ENCODE measurements around the gene GALNT14. TPM values are rescaled to one million over a fixed set of nuclear protein-coding genes. Genes with fewer than 3 reads are reported as not detected.

Gene GALNT14
- total and polyA plus RNA-seq, 4 experiments from 2014 or later: 0.32 TPM; not detected in 3

DNA sequence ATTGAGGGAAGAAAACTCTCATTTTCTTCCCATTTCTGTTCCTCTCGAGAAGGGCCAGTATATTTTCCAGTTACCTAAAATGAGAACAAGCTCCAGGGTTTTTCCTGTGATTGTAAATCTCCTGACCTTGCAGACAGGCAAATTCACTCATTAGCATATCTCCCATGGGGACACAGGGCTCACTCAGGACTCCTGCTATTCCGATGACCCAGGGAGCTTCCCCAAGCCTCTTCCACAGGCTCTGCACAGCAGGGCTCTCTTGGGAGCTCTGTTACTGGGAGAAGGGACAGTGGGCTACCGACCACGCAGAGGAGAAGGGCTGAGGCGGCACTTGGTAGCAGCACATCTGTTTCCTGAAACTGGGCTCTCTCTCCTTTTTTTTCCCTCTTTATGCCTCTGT lies 195.8 kb downstream of the GALNT14 start:
- no peak for DNase-seq
- Histone ChIP-seq H3K27me3 (ENCODE audit: insufficient read depth, low read length) (no peaks in the 10 kb centered on the region), H3K36me3 (ENCODE audit: insufficient read depth, low read length) (no peaks in the 10 kb centered on the region), H3K27ac (ENCODE audit: low read depth, low read length) (no peak overlapping the region), H3K4me3 (ENCODE audit: low read length in 2 of 2) (no peak overlapping the region), H3K4me1 (ENCODE audit: insufficient read depth, low read length) (no peaks in the 10 kb centered on the region), H3K9me3 (ENCODE audit: control insufficient read depth in 1 of 2, low read length in 2 of 2) (no peaks in the 10 kb centered on the region)
- POLR2A ChIA-PET (ENCODE audit: partially characterized antibody): no interaction called here
- no peaks in the 10 kb centered on the region for H3K4me1 Mint-ChIP-seq
- peaks cover 3 to 14% of the 10 kb centered on the region in 2 donors for H3K27me3 Mint-ChIP-seq
- intact Hi-C loops (cut with micrococcal nuclease): no loop called here
- no peak overlapping the region for H3K27ac Mint-ChIP-seq
- H3K4me3 Mint-ChIP-seq: no peak overlapping the region
- no peaks in the 10 kb centered on the region for H3K36me3 Mint-ChIP-seq
- CTCF ChIA-PET (ENCODE audit: partially characterized antibody): no interaction called here
- H3K9me3 Mint-ChIP-seq: peaks cover 0 to 4% (median 0%) of the 10 kb centered on the region in 8 donors

DNA sequence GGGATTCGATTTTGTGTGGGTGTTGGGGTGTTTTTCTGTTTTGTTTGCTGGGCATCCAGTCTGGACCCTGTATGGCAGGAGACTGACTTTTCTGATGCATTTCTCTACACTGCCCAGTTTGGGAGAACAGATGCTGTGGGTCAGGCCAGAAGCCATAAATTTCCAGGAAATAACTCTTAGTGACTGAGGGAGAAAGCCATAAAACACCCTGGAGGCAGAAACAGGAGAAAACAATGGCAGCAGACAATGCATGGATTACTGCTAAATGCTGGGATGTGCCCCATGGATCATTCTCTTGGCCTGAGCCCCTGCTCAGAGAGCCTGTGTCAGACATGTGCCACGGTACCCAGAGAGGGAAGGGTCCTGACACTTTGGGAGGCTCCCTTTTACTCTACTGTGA lies 197.4 kb downstream of the GALNT14 start:
- Mint-ChIP-seq H3K4me3 (no peak overlapping the region), H3K27ac (no peak overlapping the region), H3K36me3 (no peaks in the 10 kb centered on the region)

DNA sequence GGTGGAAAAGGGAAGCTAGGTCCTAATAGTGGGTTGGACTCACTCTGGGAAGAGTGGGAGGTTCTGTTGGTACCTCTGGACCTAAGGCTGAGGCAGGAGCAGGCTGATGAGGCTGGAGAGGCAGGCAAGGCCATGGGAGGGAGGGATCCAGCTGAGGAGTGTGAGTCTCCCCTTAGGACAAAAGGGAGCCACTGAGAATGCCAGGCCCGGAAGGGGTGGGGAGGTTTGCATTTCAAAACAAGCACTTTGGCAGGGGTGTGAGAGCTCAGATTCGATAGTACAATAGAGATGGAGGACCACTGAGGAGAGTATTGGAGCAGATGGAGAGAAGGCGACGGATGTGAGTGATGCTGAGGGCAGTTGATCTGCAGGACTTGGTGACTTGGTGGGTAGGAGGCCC lies 198.9 kb downstream of the GALNT14 start:
- H3K4me3 ChIP-seq (ENCODE audit: low read length in 2 of 2): no peak overlapping the region
- DNase-seq: no peak
- no peak overlapping the region for H3K27ac ChIP-seq (ENCODE audit: low read depth, low read length)
- Mint-ChIP-seq H3K4me1 (no peaks in the 10 kb centered on the region), H3K27ac (no peak overlapping the region), H3K36me3 (no peaks in the 10 kb centered on the region), H3K4me3 (no peak overlapping the region), H3K9me3 (peaks cover 0 to 2% (median 0%) of the 10 kb centered on the region in 8 donors), H3K27me3 (peaks cover 2 to 14% of the 10 kb centered on the region in 2 donors)
- ChIA-PET POLR2A (ENCODE audit: partially characterized antibody) (no interaction called here), CTCF (ENCODE audit: partially characterized antibody) (no interaction called here)
- intact Hi-C loops (cut with micrococcal nuclease): no loop called here
- H3K9me3 ChIP-seq (ENCODE audit: control insufficient read depth in 1 of 2, low read length in 2 of 2): no peaks in the 10 kb centered on the region
- no peaks in the 10 kb centered on the region for H3K36me3 ChIP-seq (ENCODE audit: insufficient read depth, low read length)
- H3K4me1 ChIP-seq (ENCODE audit: insufficient read depth, low read length): no peaks in the 10 kb centered on the region
- no peaks in the 10 kb centered on the region for H3K27me3 ChIP-seq (ENCODE audit: insufficient read depth, low read length)

More for the DNA sequence above, 197.4 kb downstream of the GALNT14 start:
- no peaks in the 10 kb centered on the region for H3K9me3 ChIP-seq (ENCODE audit: control insufficient read depth in 1 of 2, low read length in 2 of 2)
- CTCF ChIA-PET (ENCODE audit: partially characterized antibody): no interaction called here
- intact Hi-C loops (cut with micrococcal nuclease): no loop called here
- H3K4me1 ChIP-seq (ENCODE audit: insufficient read depth, low read length): no peaks in the 10 kb centered on the region
- H3K9me3 Mint-ChIP-seq: peaks cover 0 to 2% (median 0%) of the 10 kb centered on the region in 8 donors
- H3K27ac ChIP-seq (ENCODE audit: low read depth, low read length): no peak overlapping the region
- no peaks in the 10 kb centered on the region for H3K27me3 ChIP-seq (ENCODE audit: insufficient read depth, low read length)
- DNase-seq: no peak
- POLR2A ChIA-PET (ENCODE audit: partially characterized antibody): no interaction called here
- no peak overlapping the region for H3K4me3 ChIP-seq (ENCODE audit: low read length in 2 of 2)
- no peaks in the 10 kb centered on the region for H3K36me3 ChIP-seq (ENCODE audit: insufficient read depth, low read length)
- no peaks in the 10 kb centered on the region for H3K4me1 Mint-ChIP-seq
- H3K27me3 Mint-ChIP-seq: peaks cover 2 to 14% of the 10 kb centered on the region in 2 donors

DNA sequence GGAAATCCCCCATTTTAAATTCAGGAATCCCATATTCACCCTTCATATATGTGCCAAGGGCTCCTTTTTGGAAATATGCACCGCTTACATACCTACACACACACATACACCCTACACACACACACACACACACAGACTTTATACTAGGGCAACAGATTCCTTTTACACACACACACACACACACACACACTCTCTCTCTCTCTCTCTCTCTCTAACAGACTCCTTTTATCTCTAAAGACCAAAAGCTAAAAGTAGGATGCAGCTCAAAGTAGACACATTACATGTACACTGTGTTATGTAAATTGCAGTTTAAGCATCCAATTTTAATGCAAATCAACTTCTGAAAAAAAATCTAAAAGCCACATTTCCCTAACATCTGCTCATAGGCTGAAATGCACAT lies 200.0 kb downstream of the GALNT14 start:
- Mint-ChIP-seq H3K4me3 (no peak overlapping the region), H3K27ac (no peak overlapping the region), H3K9me3 (no peaks in the 10 kb centered on the region), H3K27me3 (peaks cover 2 to 12% of the 10 kb centered on the region in 2 donors), H3K4me1 (no peaks in the 10 kb centered on the region), H3K36me3 (no peaks in the 10 kb centered on the region)
- H3K4me1 ChIP-seq (ENCODE audit: insufficient read depth, low read length): no peaks in the 10 kb centered on the region
- no peaks in the 10 kb centered on the region for H3K36me3 ChIP-seq (ENCODE audit: insufficient read depth, low read length)
- CTCF ChIA-PET (ENCODE audit: partially characterized antibody): no interaction called here
- POLR2A ChIA-PET (ENCODE audit: partially characterized antibody): no interaction called here
- H3K27ac ChIP-seq (ENCODE audit: low read depth, low read length): no peak overlapping the region
- H3K9me3 ChIP-seq (ENCODE audit: control insufficient read depth in 1 of 2, low read length in 2 of 2): no peaks in the 10 kb centered on the region
- no peak overlapping the region for H3K4me3 ChIP-seq (ENCODE audit: low read length in 2 of 2)
- intact Hi-C loops (cut with micrococcal nuclease): no loop called here
- no peaks in the 10 kb centered on the region for H3K27me3 ChIP-seq (ENCODE audit: insufficient read depth, low read length)
- no peak for DNase-seq

GRCh38 chr2:30936977-30937376 lies 201.3 kb downstream of the GALNT14 start:
- H3K36me3 ChIP-seq (ENCODE audit: insufficient read depth, low read length): no peaks in the 10 kb centered on the region
- Mint-ChIP-seq H3K4me1 (no peaks in the 10 kb centered on the region), H3K27ac (no peak overlapping the region), H3K27me3 (peaks cover 2 to 11% of the 10 kb centered on the region in 2 donors), H3K4me3 (no peak overlapping the region), H3K9me3 (no peaks in the 10 kb centered on the region), H3K36me3 (no peaks in the 10 kb centered on the region)
- no peak overlapping the region for H3K27ac ChIP-seq (ENCODE audit: low read depth, low read length)
- H3K27me3 ChIP-seq (ENCODE audit: insufficient read depth, low read length): no peaks in the 10 kb centered on the region
- H3K9me3 ChIP-seq (ENCODE audit: control insufficient read depth in 1 of 2, low read length in 2 of 2): no peaks in the 10 kb centered on the region
- intact Hi-C loops (cut with micrococcal nuclease): no loop called here
- CTCF ChIA-PET (ENCODE audit: partially characterized antibody): no interaction called here
- H3K4me1 ChIP-seq (ENCODE audit: insufficient read depth, low read length): no peaks in the 10 kb centered on the region
- no peak for DNase-seq
- POLR2A ChIA-PET (ENCODE audit: partially characterized antibody): no interaction called here
- no peak overlapping the region for H3K4me3 ChIP-seq (ENCODE audit: low read length in 2 of 2)

GRCh38 chr2:30935795-30936194 lies 202.4 kb downstream of the GALNT14 start:
- Mint-ChIP-seq H3K9me3 (no peaks in the 10 kb centered on the region), H3K27me3 (peaks cover 3 to 7% of the 10 kb centered on the region in 2 donors), H3K4me3 (no peak overlapping the region), H3K27ac (no peak overlapping the region), H3K4me1 (no peaks in the 10 kb centered on the region), H3K36me3 (no peaks in the 10 kb centered on the region)
- no peak overlapping the region for H3K4me3 ChIP-seq (ENCODE audit: low read length in 2 of 2)
- H3K9me3 ChIP-seq (ENCODE audit: control insufficient read depth in 1 of 2, low read length in 2 of 2): no peaks in the 10 kb centered on the region
- intact Hi-C loops (cut with micrococcal nuclease): no loop called here
- no peaks in the 10 kb centered on the region for H3K4me1 ChIP-seq (ENCODE audit: insufficient read depth, low read length)
- ChIA-PET POLR2A (ENCODE audit: partially characterized antibody) (no interaction called here), CTCF (ENCODE audit: partially characterized antibody) (no interaction called here)
- no peak overlapping the region for H3K27ac ChIP-seq (ENCODE audit: low read depth, low read length)
- no peaks in the 10 kb centered on the region for H3K27me3 ChIP-seq (ENCODE audit: insufficient read depth, low read length)
- no peaks in the 10 kb centered on the region for H3K36me3 ChIP-seq (ENCODE audit: insufficient read depth, low read length)
- DNase-seq: no peak

DNA sequence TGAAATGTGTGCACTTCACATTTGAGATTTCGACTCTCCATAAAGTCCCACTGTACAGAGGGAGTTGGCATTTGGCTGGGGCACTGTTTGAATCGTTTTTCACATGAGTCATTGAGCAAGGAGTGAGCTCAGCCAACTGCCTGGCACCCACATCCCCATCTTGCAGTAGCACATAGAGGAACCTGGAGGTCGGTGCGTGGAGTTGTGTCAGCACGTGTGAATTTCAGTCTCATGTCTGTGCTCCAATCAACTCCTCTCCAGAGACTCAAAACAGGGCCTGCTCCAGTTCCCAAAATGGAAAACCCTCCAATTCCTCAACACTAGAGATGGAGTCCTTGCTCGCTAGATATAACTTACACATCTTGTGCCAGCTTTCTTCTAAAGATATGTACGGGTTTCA lies 204.2 kb downstream of the GALNT14 start:
- CTCF ChIA-PET (ENCODE audit: partially characterized antibody): no interaction called here
- Histone ChIP-seq H3K4me3 (ENCODE audit: low read length in 2 of 2) (no peak overlapping the region), H3K27ac (ENCODE audit: low read depth, low read length) (no peak overlapping the region), H3K4me1 (ENCODE audit: insufficient read depth, low read length) (no peaks in the 10 kb centered on the region), H3K9me3 (ENCODE audit: control insufficient read depth in 1 of 2, low read length in 2 of 2) (no peaks in the 10 kb centered on the region), H3K27me3 (ENCODE audit: insufficient read depth, low read length) (no peaks in the 10 kb centered on the region), H3K36me3 (ENCODE audit: insufficient read depth, low read length) (no peaks in the 10 kb centered on the region)
- Mint-ChIP-seq H3K4me1 (no peaks in the 10 kb centered on the region), H3K27ac (no peak overlapping the region), H3K36me3 (no peaks in the 10 kb centered on the region), H3K27me3 (peaks cover 1 to 3% of the 10 kb centered on the region in 2 donors), H3K4me3 (no peak overlapping the region), H3K9me3 (no peaks in the 10 kb centered on the region)
- POLR2A ChIA-PET (ENCODE audit: partially characterized antibody): no interaction called here
- DNase-seq: no peak
- intact Hi-C loops (cut with micrococcal nuclease): no loop called here

- no peak overlapping the region for H3K4me3 Mint-ChIP-seq
- ChIA-PET CTCF (ENCODE audit: partially characterized antibody) (no interaction called here), POLR2A (ENCODE audit: partially characterized antibody) (no interaction called here)
- no peak overlapping the region for H3K27ac Mint-ChIP-seq
- no peaks in the 10 kb centered on the region for H3K27me3 ChIP-seq (ENCODE audit: insufficient read depth, low read length)
- DNase-seq: no peak
- H3K4me3 ChIP-seq (ENCODE audit: low read length in 2 of 2): no peak overlapping the region
- H3K4me1 ChIP-seq (ENCODE audit: insufficient read depth, low read length): no peaks in the 10 kb centered on the region
- no peaks in the 10 kb centered on the region for H3K4me1 Mint-ChIP-seq
- H3K9me3 Mint-ChIP-seq: no peaks in the 10 kb centered on the region
- H3K36me3 Mint-ChIP-seq: no peaks in the 10 kb centered on the region
- no peaks in the 10 kb centered on the region for H3K36me3 ChIP-seq (ENCODE audit: insufficient read depth, low read length)
- intact Hi-C loops (cut with micrococcal nuclease): no loop called here
- no peaks in the 10 kb centered on the region for H3K9me3 ChIP-seq (ENCODE audit: control insufficient read depth in 1 of 2, low read length in 2 of 2)
- H3K27me3 Mint-ChIP-seq: peaks cover 0 to 3% of the 10 kb centered on the region in 2 donors
- H3K27ac ChIP-seq (ENCODE audit: low read depth, low read length): no peak overlapping the region
Measured at GRCh38 chr2:30933496-30933895, 204.7 kb downstream of the GALNT14 start.
